GM18517 (cell line): ENCODE measurements around the gene GAREM1.
"Not testable (repeated sequence)": the region's sequence is repeated elsewhere in the genome, so short reads cannot be mapped to it uniquely, and the experiment has no call there.

Source experiments
- ATAC-seq: cut with Tn5 transposase; IDR thresholded peaks from one replicate; pipeline ENCODE4 v1.9.1; 2021; ENCODE audit warnings: mild to moderate bottlenecking, moderate library complexity; ENCODE audit not compliant: unreplicated experiment

The GAREM1 gene

DNA sequence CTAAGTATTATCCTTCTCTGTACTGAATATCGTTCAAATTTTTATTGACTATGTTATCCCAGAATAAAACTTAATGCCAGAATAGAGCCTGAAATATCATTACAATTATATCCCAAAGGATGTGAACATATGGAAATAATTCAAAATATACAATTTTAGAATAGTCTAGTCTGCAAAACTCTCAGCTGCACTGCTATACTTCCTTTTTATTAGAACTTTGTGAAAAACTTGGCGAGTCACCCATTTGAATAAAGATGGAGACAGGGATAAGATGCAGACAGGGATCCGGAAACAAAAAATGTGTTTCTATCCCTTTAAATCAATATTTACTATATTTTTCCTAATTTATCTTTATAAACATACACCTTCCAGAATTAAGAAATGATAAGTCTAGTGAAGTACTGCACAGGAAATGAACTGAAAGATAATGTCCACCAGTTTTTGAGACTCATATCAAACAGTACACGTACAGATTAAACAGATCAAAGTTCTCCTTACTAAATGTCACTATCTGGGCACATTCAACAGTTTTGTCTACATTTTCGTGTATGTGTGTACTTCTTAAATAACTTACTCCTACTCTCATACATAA is 173.0 kb downstream of the GAREM1 start:
- no peak for ATAC-seq

- no peak for ATAC-seq
Measured at GRCh38 chr18:32296851-32297250, 173.8 kb downstream of the GAREM1 start.

DNA sequence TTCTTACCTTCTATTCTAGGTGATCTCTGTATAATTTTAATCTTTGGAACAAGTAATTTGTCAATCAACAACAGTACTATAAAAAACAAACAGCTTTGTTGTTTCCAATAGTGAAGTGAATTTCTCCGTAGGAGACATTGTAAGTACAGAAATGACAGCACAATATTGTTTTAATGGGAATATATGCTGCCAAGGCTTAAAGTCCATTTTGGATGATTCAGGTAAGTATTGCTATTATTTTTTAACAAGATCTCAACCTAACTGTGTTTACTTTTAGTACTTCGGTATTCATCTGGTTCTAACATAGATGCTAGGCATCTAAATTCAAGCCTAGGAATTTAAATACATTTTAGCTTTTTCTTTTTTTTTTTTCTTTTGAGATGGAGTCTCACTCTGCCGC is 175.1 kb downstream of the GAREM1 start:
- ATAC-seq = no peak

DNA sequence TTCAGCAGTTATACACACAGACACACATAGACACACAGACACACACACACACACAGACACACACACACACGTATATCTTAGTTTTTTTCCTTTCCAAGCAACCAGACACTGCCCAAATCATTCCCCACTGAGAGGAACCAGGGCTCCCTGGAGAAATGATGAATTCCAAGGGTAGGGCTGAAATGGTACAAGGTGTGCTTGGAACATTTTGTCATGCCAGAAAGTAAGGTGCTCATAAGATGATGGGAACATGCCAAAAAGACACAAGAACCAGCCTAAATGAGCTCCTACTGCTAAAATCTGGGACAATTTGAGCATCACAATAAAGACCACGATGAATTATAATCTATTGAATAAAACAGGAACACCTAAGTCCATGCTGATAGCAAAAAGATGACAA is 177.6 kb downstream of the GAREM1 start:
- ATAC-seq = no peak

DNA sequence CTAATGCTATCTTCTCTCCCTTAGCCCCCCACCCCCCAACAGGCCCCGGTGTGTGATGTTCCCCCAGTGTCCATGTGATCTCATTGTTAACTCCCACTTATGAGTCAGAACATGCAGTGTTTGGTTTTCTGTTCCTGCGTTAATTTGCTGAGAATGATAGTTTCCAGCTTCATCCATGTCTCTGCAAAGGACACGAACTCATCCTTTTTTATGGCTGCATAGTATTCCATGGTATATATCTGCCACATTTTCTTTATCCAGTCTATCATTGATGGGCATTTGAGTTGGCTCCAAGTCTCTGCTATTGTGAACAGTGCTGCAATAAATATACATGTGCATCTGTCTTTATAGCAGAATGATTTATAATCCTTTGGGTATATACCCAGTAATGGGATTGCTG is 179.1 kb downstream of the GAREM1 start:
- not testable (repeated sequence) for ATAC-seq

GRCh38 chr18:32290810-32291209 is 179.9 kb downstream of the GAREM1 start:
- ATAC-seq = no peak

GRCh38 chr18:32289483-32290075 is 181.1 kb downstream of the GAREM1 start:
- ATAC-seq = no peak

GRCh38 chr18:32287873-32288272 is 182.8 kb downstream of the GAREM1 start:
- no peak for ATAC-seq

DNA sequence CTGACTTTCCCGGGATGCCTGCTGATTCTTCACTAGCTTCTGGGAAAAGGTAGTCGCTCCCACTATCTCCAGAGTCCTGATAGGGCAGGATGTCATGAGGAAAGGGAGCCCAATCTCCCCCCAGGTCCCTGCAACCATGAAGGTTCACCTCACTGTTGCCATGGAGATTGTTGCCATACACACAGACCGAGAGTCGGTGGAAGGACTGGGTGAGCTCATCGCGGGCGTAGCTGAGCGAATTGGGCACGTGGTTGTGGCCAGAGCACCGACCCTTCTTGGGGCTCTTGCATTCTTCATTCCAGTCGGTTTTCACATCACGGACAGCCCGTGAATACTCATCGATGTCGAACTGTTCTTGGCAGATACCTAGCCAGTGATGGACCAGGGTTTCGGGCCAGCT is 183.4 kb downstream of the GAREM1 start:
- ATAC-seq = no peak

DNA sequence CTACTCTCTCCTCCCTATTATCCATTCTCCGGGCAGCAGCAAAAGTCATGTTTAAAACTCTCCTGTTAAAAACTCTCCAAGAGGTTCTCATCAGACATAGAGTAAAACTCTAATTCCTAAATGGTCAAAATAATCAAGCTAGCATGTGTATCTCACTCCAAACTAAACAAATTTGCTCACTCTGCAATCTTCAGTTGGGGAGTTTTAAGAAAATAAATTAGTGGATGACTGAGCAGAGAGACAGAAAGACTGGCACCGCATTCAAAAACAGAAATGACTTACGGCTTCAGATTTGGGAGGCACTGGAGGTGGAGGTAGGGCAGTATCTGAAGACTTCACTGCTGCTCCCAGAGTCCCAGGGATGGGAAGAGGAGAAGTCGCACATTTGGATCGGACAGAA is 183.9 kb downstream of the GAREM1 start:
- ATAC-seq = no peak

- ATAC-seq = no peak
Measured at GRCh38 chr18:32284284-32284683, 186.4 kb downstream of the GAREM1 start.

GRCh38 chr18:32280911-32281310 is 189.8 kb downstream of the GAREM1 start:
- ATAC-seq = no peak

DNA sequence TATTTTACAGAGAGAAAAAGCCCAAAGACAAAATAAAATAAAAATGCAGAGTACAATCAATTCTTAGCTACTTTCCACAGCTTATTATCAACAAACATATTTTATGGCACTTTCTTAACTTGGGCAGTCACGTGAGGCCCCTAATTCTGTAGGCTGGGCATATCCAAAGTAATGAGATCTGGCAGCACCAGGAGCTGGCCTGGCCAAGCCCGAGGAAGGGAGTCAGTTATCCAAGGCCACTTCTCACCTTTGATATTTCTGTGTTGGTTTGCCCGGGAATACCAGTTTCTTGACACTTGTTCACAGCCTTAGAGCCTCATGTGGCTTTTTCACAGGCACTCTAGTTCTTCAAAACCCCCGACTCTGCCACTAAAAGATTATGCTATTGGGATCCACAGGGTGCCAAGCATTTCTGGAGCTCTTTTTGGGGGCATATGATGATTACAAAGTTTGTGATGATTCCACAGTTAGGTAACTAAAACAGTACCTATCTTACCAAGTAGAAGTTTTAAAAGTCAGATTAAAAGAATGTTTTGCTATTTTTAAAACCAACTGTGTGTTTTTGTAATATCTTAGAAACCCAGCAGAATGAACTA is 190.4 kb downstream of the GAREM1 start:
- no peak for ATAC-seq

DNA sequence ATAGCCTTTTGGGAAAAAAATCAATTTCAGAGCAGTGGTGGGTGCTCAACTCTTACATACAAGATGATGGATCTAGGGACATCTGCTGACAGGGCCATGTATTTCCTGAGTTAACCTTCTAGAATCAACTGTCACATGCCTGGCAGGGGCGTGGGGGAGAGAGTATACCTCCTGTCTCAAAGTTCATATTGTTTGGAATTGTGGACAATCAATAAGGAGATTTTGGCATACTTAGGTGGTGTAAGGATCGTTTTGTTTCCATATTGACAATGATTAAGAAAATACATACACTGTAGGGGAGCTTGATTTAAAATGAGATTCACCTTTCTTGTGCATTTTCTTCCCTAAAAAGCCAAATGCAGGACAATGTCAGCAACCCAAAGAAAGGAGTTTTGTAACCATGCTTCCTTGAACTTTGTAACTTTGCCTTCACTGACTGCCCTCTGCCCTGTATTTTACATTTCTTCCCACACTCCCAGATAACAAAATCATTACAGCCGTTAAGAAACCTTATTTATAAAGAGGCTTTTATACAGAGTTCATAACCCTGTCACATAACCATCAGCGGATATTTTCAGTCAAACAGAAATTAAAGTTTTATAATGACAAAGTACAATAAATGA is 192.4 kb downstream of the GAREM1 start:
- ATAC-seq = no peak

DNA sequence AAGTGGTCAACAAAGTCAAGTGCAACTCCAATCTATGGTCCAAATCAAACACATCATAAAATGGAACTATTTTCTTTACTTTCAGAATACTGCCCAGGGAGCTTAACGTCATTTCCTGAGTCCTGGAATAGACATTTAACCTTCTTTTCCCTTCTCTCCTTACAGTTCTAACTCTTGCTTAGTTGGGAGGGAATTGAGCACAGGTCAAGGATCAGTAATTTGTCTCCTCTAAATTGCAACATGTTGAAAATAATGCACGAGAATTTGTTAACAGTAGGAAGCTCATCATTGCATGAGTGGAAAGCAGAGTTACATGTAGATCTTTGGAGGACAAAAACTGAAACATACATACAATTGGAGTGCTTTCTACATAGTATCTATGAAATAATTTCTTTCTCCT is 193.1 kb downstream of the GAREM1 start:
- ATAC-seq = no peak

DNA sequence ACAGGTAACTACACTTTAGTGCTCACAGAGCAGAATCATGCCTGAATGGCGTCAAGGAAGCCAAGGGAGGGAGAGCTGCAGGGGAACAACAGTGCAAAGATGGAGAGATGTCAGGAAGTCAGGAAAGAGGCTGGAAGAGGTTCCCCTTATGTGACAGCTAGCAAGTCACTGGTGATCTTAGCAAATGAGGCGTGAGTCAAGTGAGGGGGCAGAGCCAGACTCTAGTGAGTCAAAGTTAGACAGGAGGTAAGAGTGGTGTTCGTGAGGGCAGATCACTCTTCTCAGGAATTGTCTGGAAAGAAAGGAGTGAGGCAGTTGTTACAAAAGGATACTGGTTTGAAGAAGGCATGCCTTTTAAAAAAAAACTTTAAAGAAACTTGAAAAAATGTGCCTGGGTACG is 193.8 kb downstream of the GAREM1 start:
- ATAC-seq = no peak

DNA sequence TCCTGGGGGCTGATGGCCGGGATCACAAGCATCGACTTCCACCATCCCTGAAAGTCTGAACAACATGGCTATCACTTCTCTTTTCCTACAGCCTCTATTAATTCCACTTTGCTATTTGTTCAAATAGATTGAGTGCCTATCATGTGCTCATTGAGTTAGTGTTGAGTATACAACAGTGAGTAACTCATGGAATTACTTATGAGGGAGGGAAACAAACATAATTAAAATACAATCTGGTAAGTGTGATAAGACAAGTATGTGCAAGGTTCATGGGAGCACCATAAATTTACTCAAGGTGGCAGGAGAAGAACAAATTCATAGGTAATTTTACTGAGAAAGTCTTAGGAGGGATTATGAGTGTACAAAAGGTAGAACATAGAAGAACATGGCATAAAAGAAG is 194.4 kb downstream of the GAREM1 start:
- ATAC-seq = no peak

- no peak for ATAC-seq
Measured at GRCh38 chr18:32275221-32275620, 195.5 kb downstream of the GAREM1 start.

GRCh38 chr18:32274307-32274706 is 196.4 kb downstream of the GAREM1 start:
- no peak for ATAC-seq

GRCh38 chr18:32271672-32272208 is 198.9 kb downstream of the GAREM1 start:
- ATAC-seq = peak; percentile 68

DNA sequence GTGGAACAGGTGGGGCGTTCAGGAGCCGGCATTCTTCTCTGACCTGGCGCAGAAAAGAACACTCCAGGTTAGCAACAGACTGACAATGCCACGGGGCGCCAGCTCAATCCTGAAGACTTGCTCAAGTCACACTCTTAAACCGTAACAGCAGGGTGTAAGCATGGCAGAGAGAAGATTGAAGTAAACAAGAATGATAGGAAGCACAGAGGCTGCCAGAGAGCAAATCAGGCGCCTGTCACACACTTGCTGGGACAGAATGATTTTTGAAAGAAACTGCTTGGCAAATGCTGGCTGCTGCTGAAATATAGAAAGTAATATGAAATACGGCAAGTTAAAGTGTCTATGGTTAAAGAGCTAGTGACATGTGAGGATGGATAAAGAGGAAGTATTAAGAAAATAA is 200.3 kb downstream of the GAREM1 start:
- no peak for ATAC-seq

GRCh38 chr18:32267463-32267862 is 203.2 kb downstream of the GAREM1 start:
- no peak for ATAC-seq
